ENCODE measurements around the gene GLE1.
A peak's percentile ranks its signal among the peaks of the same experiment; 100 is the strongest.

Gene GLE1

DNA sequence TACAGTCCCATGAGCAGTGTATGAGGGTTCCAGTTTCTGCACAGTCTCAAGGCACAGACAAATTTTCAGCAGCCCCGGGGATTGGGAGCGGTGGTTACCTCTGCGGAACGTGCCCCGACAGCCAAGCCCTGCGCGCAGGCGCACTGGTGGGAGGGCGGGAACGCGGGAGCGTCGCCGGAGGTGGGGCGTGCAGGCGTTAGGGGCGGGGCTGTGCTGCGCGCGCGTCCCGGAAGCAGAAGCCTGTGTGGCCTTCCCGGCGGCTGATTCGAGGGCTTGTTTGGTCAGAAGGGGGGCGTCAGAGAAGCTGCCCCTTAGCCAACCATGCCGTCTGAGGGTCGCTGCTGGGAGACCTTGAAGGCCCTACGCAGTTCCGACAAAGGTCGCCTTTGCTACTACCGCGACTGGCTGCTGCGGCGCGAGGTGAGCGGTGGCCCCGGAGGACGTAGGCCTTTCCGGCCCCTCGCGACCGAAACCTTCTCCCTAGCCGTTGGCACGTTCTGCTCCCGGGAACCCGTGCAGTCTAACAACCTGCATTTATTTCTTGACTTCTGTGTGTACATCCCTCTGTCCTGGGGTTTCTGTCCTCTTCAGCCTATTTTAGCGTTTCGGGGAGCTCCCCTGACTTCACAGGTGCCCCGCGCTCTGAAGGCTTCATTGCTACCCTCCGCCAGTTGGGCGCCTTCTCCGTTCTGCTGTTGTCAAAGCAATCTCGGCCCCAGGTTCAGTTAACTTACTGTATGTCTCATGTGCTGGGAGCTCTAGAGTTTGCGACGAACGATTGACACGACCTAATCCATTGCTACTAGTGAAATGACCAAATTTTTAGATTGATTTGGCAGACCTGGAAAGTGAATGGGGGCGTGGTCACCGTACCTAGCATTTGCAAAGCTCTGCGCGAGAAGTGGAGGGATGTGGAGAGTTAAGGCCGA is at the start of gene GLE1:
Gene GLE1 (plus strand): TSS at position 235 of the 929 bp plus-strand sequence. CDS start 87 bp downstream, at position 322.
- DNase-seq, result peak; percentile 83

DNA sequence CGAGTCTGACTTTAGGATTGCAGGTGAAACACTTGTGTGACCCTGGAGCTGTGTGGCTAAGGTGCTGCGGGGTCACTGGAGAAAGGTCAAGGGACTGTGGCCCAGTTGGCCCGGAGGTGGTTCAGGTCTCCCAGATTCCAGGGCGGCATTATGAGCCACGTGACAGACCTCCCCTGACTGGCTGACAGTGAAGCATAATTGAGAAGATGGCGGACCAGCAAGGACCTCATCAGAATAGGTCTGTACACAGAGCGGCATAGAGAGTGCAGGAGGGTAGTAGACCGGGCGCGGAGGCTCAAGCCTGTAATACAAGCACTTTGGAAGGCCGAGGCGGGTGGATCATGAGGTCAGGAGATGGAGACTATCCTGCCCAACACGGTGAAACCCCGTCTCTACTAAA is 49.5 kb upstream of the GLE1 start:
- DNase-seq, result no peak

DNA sequence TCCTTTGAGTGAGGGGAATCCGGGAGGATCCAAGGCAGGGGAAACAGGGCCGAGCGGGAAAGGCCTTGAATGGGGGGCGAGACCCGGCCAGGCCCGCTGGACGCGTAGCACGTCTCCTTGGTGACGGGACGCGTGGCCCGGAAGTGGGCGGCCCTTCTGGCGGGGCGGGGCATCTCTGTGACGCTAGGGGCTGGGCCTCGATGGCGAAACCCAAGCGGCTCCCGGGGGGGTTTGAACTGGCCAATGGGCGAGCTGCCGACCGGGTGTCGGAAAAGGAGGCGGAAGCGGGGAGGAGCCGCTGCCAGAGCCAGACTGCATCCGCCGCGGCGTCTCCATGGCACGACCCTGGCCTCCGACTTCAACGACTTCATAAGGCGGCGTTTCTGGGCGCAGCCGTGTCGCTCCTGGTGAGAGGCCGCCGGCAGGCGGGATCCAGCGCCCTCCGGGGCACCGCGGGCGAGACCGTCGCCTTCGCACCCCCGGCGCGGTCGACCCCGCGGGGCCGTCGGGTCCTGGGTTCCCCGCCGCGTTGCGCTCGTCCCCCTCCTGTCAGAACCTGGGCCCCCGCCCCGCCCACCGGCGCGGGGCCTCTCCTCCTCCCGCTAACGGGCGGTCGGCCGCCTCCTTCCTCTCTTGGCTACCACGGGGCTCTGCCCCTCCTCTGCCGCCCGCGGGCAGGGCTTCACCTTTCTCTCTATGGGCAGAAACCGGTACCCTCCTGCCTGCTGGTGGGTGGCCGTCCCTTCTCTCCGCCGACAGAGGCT is 48.5 kb upstream of the GLE1 start, which contains the start of gene ODF2:
Gene ODF2 (plus strand): TSS at position 158 of the 764 bp plus-strand sequence. CDS start 86 bp downstream, at position 244.
- DNase-seq, result peak; percentile 96

- peak; percentile 68 for DNase-seq
These were observed 47.9 kb upstream of the GLE1 start for GRCh38 chr9:128456613-128457061.

DNA sequence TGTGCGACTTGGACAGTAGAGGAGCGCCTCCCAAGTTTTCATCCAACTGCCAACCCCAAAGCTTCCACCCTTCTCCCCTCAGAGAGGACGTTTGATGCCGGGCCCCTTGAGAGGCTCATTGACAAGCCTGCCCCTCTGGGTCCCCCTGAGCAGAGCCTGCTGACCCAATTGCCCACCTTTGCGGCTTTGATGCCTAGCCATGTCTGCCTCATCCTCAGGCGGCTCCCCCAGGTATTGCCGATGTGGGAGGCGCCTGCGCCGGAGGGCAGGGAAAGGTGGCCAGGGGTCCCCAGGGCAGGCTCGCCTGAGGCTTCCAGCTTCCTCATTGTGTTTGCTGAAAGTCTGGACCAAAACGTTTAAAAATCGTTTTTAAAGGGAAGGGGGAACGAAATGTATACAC is 47.3 kb upstream of the GLE1 start:
- DNase-seq, result no peak

DNA sequence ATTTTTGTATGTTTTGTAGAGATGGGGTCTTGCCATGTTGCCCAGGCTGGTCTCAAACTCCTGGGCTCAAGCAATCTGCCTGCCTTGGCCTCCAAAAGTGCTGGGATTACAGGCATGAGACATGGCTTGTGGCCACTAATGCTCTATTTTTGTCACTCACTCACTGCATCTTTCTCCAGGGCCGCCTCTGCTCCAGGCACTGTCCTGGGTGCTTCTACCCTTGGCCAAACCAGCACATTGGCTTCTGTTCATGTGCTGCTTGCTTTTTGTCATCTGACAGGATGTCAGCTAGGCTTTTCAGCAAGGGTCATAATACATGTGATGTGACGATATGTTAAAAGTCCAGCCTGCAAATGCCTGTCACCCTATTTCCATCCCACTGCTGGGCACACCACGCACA is 45.5 kb upstream of the GLE1 start:
- DNase-seq, result no peak

DNA sequence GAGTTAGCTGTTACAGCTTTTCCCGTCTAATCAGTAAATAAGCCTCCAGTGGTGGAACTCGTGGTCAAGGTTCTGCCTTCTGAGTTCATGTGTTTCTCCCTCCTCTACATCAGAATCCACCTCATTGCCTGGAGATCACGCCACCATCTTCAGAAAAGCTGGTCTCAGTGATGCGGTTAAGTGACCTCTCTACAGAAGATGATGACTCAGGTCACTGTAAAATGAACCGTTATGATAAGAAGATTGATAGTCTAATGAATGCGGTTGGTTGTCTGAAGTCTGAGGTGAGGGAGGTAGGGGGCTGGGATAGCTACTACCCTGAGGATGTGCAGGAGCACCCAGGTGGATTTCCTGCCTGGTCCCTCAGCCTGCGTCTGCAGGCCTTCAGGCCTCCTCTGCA is 35.4 kb upstream of the GLE1 start:
- no peak for DNase-seq

- no peak for DNase-seq
These were observed 34.0 kb upstream of the GLE1 start for GRCh38 chr9:128470560-128470959.

DNA sequence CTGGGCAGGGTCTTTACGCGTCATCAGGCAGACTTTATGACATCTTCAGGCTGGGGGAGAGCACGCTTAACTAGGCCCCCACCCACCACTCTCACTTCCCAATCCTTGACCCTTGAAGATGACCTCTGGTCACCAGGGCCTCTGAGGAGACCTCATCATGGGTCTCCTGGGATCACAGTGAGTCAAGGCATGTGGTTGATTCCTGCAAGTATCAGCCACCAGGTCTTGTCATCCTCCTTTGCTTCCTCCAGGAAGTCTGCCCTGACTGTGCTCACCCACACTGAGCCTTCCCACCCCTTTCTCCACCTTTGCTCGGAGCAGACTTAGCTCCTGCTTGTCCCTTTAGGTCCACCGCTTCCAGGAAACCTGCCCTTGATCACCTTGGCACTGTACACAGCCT is 31.4 kb upstream of the GLE1 start:
- no peak for DNase-seq

GRCh38 chr9:128475867-128476266 is 28.7 kb upstream of the GLE1 start:
- no peak for DNase-seq

DNA sequence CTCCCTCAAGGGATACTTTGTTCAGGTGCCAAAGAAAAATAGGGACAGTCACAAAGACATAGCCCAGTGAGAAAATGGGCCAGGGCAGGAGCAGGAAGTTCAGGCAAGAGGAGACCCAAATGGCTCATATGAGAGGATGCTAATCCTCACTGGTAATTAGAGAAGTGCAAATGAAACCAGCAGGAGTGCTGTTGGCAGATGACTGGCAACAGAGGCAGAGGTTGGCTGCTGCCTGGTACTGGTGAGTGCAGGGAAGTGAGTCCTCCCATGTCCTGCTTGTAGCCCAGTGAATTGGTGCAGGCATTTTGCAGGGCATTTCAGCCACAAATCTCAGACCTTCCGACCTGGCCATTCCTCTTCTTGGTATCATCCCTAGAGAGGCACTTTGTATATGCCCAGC is 25.3 kb upstream of the GLE1 start:
- no peak for DNase-seq

DNA sequence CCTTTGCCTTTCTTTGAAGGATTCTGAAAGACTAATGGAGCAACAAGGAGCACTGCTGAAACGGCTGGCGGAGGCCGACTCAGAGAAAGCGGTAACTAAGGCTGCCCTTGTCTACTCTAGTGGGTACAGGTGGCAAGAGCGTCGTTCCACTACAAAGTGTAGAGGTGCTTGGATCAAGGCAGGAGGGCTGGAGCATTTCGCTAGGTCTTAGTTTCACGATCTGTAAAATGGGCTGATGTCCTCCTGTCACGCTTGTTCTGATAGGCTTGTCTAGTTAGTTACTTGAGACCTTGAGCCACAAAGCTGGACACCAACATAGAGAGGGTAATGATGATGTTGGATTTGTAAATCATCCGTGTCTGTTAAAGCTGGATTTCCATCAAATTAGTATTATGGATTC is 23.0 kb upstream of the GLE1 start:
- no peak for DNase-seq

- no peak for DNase-seq
These were observed 22.3 kb upstream of the GLE1 start for GRCh38 chr9:128482186-128482585.

DNA sequence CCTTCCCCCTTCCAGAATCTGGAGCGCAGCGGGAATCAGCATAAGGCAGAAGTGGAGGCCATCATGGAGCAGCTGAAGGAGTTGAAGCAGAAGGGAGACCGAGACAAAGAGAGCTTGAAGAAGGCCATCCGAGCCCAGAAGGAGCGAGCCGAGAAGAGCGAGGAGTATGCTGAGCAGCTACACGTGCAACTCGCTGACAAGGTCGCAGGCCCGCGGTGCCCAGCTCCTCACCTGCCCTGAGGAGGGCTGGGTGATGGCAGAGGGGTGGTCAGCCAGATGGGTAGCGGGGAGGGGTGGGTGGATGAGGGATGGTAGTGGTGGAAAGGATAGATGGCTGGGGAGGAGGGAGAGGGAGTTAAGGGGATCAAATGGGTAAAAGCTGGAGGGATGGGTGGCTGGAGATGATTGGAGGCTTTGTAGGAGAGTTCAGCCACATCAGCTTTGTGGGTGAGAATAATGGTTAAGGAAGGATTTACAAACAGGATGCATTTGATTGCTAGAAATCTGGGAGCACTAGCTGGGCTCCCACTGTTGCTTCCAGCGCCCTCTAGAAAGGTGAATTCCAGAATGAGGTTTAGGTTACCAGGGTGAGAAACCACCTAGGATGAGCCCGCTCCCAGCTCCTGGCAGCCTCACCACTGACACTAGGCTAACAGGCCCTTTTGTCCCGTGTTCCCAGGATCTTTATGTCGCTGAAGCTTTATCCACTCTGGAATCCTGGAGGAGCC is 19.7 kb upstream of the GLE1 start:
- DNase-seq, result no peak

GRCh38 chr9:128485414-128485855 is 19.1 kb upstream of the GLE1 start:
- DNase-seq, result no peak

DNA sequence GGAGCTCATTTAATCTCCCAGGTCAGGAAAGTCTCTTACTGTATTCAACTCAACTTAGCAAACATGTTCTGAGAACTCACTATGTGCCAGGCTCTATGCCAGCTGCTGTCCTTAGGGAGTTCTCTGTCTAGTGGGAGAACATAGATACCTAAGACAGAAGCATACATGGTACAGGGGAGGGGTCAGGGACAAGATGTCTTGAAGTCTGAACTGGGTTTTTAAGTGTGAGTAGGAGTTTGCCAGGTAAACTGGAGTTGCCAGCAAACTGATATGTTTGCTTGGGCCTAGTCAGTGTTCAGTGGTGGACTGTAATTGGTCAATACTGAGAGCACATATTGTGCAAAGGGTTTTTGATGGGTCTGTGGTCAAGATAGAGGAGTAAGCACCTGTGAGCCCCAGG is 18.3 kb upstream of the GLE1 start:
- no peak for DNase-seq

DNA sequence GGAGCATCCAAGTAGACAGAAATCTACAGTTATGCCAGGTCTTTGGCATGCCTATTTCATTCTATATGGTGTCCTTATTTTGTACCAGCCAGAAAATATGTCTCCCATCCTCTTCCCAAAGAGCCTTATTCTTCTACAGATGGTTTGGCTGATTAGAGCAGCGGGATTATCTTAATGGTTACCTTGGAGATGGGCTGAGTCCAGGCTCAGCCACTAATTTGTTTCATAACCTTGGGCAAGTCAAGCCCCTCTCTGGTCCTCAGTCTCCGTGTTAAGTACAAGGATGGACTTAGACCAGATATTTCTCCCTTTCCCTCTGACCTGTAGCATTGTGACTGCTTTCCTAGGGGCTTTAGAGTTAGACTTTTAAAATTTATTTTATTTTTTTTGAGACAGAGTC is 11.1 kb upstream of the GLE1 start:
- DNase-seq, result no peak

GRCh38 chr9:128494108-128494745 is 10.3 kb upstream of the GLE1 start:
- DNase-seq, result no peak

- no peak for DNase-seq
These were observed 9.8 kb upstream of the GLE1 start for GRCh38 chr9:128494746-128495129.

GRCh38 chr9:128495296-128495695 is 9.2 kb upstream of the GLE1 start:
- no peak for DNase-seq

DNA sequence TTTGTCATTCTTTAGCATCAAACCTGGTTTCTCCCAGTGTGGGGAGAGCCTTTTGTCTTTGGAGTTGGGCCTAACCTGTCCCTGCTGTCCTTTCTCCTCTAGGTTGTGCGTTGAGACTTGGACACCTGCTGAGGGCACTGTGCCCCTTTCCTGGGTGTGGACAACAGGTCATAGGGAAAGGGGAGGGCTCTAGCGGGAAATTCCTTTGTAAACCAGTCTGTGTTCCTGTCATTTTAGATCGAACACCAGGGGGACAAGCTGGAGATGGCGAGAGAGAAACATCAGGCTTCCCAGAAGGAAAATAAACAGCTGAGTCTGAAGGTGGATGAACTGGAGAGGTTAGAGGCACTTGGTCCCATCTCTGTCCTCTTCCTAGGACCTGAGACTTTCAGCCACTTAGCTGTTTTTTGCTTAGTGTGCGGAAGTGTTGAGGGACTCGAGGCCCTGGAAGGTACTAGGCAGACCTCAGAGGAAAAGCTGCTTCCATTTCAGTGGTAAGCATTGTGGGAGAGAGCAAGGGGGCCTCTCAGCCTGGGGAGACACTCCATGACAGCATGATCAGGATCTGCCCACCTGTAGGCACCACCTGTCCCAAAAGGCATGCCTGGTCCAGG is 8.6 kb upstream of the GLE1 start:
- DNase-seq, result no peak

Measured in NCI-H748 treated with DMSO at 0.1 percent for 48 hours (cell line).